ENCODE data around the gene SOX18.
"Not testable (repeated sequence)": the region's sequence is repeated elsewhere in the genome, so short reads cannot be mapped to it uniquely, and the experiment has no call there.

Gene SOX18

DNA sequence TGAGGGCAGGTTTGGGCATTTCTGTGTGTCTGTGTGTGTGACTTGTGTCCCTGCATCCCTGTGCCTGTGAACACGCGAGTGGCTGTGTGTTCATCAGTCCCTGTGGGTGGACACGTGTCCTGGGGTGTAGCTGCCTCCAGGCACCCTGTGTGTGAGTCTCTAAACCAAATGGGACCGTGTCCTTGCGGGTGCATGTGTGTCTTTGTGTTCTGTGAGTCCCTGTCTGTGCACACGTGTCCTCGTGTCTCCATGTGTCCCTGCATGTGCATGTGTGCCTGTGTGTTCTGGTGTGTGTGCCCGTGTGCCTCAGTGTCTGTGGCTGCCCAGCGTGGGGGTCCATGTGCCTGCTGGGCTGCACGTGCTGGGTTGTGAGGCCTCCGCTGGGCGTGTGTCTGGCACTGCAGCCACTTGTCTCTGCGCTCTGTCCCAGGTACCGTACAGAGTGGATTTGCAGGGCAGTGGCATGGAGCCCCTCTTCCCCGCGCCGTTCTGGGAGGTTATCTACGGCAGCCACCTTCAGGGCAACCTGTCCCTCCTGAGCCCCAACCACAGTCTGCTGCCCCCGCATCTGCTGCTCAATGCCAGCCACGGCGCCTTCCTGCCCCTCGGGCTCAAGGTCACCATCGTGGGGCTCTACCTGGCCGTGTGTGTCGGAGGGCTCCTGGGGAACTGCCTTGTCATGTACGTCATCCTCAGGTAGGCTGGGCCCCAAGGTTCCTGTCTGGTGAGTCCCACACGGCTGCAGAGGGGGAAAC lies 43.0 kb upstream of the SOX18 start:
- no peak for DNase-seq (ENCODE audit: low read depth)
- no peak for TF ChIP-seq POLR2A (IDR thresholded peaks at IDR 0.05; ENCODE audit: extremely low read depth, insufficient read length)
- TF ChIP-seq MAX (IDR thresholded peaks at IDR 0.05; ENCODE audit: low read depth, low read length), result no peak
- no peak for TF ChIP-seq MYC (IDR thresholded peaks at IDR 0.05; ENCODE audit: low read depth, low read length)
- TF ChIP-seq, protein P1, sequence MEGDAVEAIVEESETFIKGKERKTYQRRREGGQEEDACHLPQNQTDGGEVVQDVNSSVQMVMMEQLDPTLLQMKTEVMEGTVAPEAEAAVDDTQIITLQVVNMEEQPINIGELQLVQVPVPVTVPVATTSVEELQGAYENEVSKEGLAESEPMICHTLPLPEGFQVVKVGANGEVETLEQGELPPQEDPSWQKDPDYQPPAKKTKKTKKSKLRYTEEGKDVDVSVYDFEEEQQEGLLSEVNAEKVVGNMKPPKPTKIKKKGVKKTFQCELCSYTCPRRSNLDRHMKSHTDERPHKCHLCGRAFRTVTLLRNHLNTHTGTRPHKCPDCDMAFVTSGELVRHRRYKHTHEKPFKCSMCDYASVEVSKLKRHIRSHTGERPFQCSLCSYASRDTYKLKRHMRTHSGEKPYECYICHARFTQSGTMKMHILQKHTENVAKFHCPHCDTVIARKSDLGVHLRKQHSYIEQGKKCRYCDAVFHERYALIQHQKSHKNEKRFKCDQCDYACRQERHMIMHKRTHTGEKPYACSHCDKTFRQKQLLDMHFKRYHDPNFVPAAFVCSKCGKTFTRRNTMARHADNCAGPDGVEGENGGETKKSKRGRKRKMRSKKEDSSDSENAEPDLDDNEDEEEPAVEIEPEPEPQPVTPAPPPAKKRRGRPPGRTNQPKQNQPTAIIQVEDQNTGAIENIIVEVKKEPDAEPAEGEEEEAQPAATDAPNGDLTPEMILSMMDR (IDR thresholded peaks at IDR 0.05; ENCODE audit: low read depth, low read length), result no peak
- no peak overlapping the region for H3K4me3 ChIP-seq (ENCODE audit: low read depth, low read length)

DNA sequence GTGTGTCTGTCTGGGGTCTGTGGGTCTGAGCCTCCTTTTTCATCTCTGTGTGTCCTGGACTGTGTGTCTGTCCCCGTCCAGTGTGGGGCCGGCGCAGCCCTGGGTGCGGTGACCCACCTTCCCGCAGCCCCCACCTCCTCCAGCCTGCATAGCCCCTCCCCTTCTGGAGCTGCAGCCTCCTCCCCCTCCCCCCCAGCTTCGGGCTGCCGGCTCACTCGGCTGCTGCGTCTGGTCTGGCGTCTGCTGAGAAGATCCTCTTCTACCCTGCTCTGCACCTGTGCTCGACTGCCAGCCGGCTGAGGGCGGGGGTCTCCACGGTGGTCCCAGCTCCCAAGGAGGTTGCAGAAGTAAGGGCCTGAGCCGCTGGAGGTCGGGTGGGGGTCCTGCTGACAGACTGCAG lies 42.3 kb upstream of the SOX18 start:
- no peak overlapping the region for H3K4me3 ChIP-seq (ENCODE audit: low read depth, low read length)
- no peak for TF ChIP-seq MYC (IDR thresholded peaks at IDR 0.05; ENCODE audit: low read depth, low read length)
- no peak for TF ChIP-seq POLR2A (IDR thresholded peaks at IDR 0.05; ENCODE audit: extremely low read depth, insufficient read length)
- TF ChIP-seq MAX (IDR thresholded peaks at IDR 0.05; ENCODE audit: low read depth, low read length), result no peak
- TF ChIP-seq, protein P1 (IDR thresholded peaks at IDR 0.05; ENCODE audit: low read depth, low read length), result no peak
- DNase-seq (ENCODE audit: low read depth), result no peak

- no peak for DNase-seq (ENCODE audit: low read depth)
- no peak overlapping the region for H3K4me3 ChIP-seq (ENCODE audit: low read depth, low read length)
- TF ChIP-seq, protein P1 (IDR thresholded peaks at IDR 0.05; ENCODE audit: low read depth, low read length), result no peak
- TF ChIP-seq MAX (IDR thresholded peaks at IDR 0.05; ENCODE audit: low read depth, low read length) (no peak), POLR2A (IDR thresholded peaks at IDR 0.05; ENCODE audit: extremely low read depth, insufficient read length) (no peak), MYC (IDR thresholded peaks at IDR 0.05; ENCODE audit: low read depth, low read length) (no peak)
These were observed 41.9 kb upstream of the SOX18 start for GRCh38 chr20:64091340-64091739.

DNA sequence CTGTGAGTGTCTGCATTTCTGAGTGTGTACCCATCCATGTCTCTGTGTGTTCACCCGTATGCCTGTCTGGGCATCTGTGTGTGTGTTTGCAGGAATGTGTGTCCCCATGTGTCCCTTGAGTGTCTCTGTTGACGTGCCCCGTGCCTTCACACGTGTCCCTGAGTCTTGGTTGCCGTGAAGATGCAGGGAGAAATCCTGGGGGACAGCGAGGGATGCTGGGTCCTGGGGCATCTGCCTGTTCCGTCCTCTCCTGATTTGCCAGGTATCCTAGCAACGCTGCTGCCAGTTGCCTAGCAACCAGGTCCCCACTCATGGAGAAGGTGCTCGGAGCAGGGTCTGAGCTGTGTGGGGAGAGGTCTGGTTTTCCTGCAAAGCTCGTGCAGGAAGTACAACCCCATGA lies 40.7 kb upstream of the SOX18 start:
- no peak overlapping the region for H3K4me3 ChIP-seq (ENCODE audit: low read depth, low read length)
- no peak for DNase-seq (ENCODE audit: low read depth)
- TF ChIP-seq MAX (IDR thresholded peaks at IDR 0.05; ENCODE audit: low read depth, low read length) (no peak), POLR2A (IDR thresholded peaks at IDR 0.05; ENCODE audit: extremely low read depth, insufficient read length) (no peak), MYC (IDR thresholded peaks at IDR 0.05; ENCODE audit: low read depth, low read length) (no peak)
- TF ChIP-seq, protein P1 (IDR thresholded peaks at IDR 0.05; ENCODE audit: low read depth, low read length), result no peak

GRCh38 chr20:64088586-64088985 lies 39.1 kb upstream of the SOX18 start:
- DNase-seq (ENCODE audit: low read depth); H3K4me3 ChIP-seq (ENCODE audit: low read depth, low read length): not testable (repeated sequence)

DNA sequence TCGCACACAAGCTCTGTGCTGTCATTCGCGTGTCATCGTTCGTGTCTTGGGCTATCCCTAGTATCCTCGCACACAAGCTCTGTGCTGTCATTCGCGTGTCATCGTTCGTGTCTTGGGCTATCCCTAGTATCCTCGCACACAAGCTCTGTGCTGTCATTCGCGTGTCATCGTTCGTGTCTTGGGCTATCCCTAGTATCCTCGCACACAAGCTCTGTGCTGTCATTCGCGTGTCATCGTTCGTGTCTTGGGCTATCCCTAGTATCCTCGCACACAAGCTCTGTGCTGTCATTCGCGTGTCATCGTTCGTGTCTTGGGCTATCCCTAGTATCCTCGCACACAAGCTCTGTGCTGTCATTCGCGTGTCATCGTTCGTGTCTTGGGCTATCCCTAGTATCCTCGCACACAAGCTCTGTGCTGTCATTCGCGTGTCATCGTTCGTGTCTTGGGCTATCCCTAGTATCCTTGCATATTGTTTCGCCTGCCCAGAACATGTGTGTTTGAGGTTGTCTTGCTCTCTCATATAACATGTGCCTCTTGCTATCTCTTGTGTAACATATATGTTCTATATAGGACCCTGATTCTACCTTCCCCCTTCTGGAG lies 37.9 kb upstream of the SOX18 start:
- not testable (repeated sequence) for DNase-seq (ENCODE audit: low read depth)

GRCh38 chr20:64086801-64087200 lies 37.4 kb upstream of the SOX18 start:
- no peak overlapping the region for H3K4me3 ChIP-seq (ENCODE audit: low read depth, low read length)
- TF ChIP-seq MYC (IDR thresholded peaks at IDR 0.05; ENCODE audit: low read depth, low read length), result no peak
- TF ChIP-seq, protein P1 (IDR thresholded peaks at IDR 0.05; ENCODE audit: low read depth, low read length), result no peak
- TF ChIP-seq MAX (IDR thresholded peaks at IDR 0.05; ENCODE audit: low read depth, low read length), result no peak
- no peak for TF ChIP-seq POLR2A (IDR thresholded peaks at IDR 0.05; ENCODE audit: extremely low read depth, insufficient read length)
- DNase-seq (ENCODE audit: low read depth), result no peak

More for the DNA sequence above, 37.9 kb upstream of the SOX18 start:
- H3K4me3 ChIP-seq (ENCODE audit: low read depth, low read length), result not testable (repeated sequence)
